Activated T-helper 9 cell treated with anti-CD3 and anti-CD28 coated beads, Interleukin-2, amount 50 U/mL, for 16 hours (primary cell): Measurements from ENCODE around the gene SIGLEC10.

Experiments
- DNase-seq: peaks from one replicate; pipeline ENCODE4 v3.0.0-alpha.2; 2020; ENCODE audit warnings: low read depth

SIGLEC10 gene

GRCh38 chr19:51365965-51366388 is 51.5 kb downstream of the SIGLEC10 start, which contains the start of gene ETFB:
Gene ETFB, minus strand, starts transcription at chr19:51366388. Its CDS starts 62 bp downstream, at chr19:51366326.
- no peak for DNase-seq

GRCh38 chr19:51365211-51365964 is 52.1 kb downstream of the SIGLEC10 start:
- DNase-seq = no peak

- no peak for DNase-seq
Observed at GRCh38 chr19:51364200-51365106, 53.0 kb downstream of the SIGLEC10 start.

GRCh38 chr19:51361239-51361638 is 56.2 kb downstream of the SIGLEC10 start:
- DNase-seq = no peak
